SK-N-SH (cell line): ENCODE results near the gene ETFA. TPM values are rescaled to one million over a fixed set of nuclear protein-coding genes. Genes with fewer than 3 reads are reported as not detected.
A peak's percentile ranks its signal among the peaks of the same experiment; 100 is the strongest.

Source experiments
- CTCF ChIA-PET: fragments of 300-600, 350-600 bp; formaldehyde crosslinking; extraction: SDS; loops from one replicate; lab custom pipeline; 2021; lab: Yijun Ruan, JAX
- POLR2A ChIA-PET: fragments of 350-600 bp; sonication (Branson Sonifier 250); formaldehyde crosslinking; extraction: SDS; loops from one replicate; lab custom pipeline; 2020; ENCODE audit warnings: antibody characterized with exemption, inconsistent platforms; lab: Yijun Ruan, JAX
- DNase-seq: peaks from one replicate; pipeline ENCODE4 v3.0.0; 2012
- H2AFZ ChIP-seq: fragments of 200-600 bp; sonication (generic); 2 replicates; pipeline ENCODE4 v1.8.1; 2016; ENCODE audit warnings: antibody characterized with exemption, mild to moderate bottlenecking, low read depth
- H3F3A ChIP-seq: fragments of 200-600 bp; sonication (generic); replicated peaks from 2 replicates; pipeline ENCODE3; 2016; ENCODE audit warnings: antibody characterized with exemption, mild to moderate bottlenecking; ENCODE audit not compliant: insufficient read depth
- H3K27ac ChIP-seq, 2 experiments: fragments of 200-500 bp in 1 of 2; fragments of 200-600 bp in 1 of 2; sonication (Bioruptor generic) in 1 of 2; sonication (generic), shearing (Covaris generic) in 1 of 2; 2 replicates each; pipeline versions ENCODE4 v1.5.1 to v1.6.1; 2014 to 2016; ENCODE audit warnings: low read depth in 2 of 2, inconsistent platforms in 1 of 2, low read length in 1 of 2, mild to moderate bottlenecking in 1 of 2, mixed read lengths in 1 of 2
- H3K27me3 ChIP-seq: fragments of 200-600 bp; sonication (generic), shearing (Covaris generic); 2 replicates; pipeline ENCODE4 v1.6.1; 2016; ENCODE audit warnings: mixed run types; ENCODE audit not compliant: insufficient read depth
- H3K36me3 ChIP-seq, 2 experiments: fragments of 200-500 bp in 1 of 2; fragments of 200-600 bp in 1 of 2; sonication (Bioruptor generic) in 1 of 2; sonication (generic) in 1 of 2; replicated peaks in 1 of 2; 2 replicates each; pipeline versions ENCODE3 to v1.5.1; 2014 to 2016; ENCODE audit warnings: low read length in 1 of 2, mild to moderate bottlenecking in 1 of 2; ENCODE audit not compliant: insufficient read depth in 2 of 2, control insufficient read depth in 1 of 2
- H3K4me1 ChIP-seq, 2 experiments: fragments of 200-500 bp in 1 of 2; fragments of 200-600 bp in 1 of 2; sonication (Bioruptor generic) in 1 of 2; sonication (generic), shearing (Covaris generic) in 1 of 2; 2 replicates each; pipeline versions ENCODE4 v1.5.1 to v1.6.1; 2014 to 2016; ENCODE audit warnings: low read depth in 1 of 2, low read length in 1 of 2, mixed run types in 1 of 2; ENCODE audit not compliant: insufficient read depth in 2 of 2, control insufficient read depth in 1 of 2
- H3K4me2 ChIP-seq: fragments of 200-600 bp; sonication (generic), shearing (Covaris generic); 2 replicates; pipeline ENCODE4 v1.6.1; 2017; ENCODE audit warnings: mixed run types
- H3K4me3 ChIP-seq, 2 experiments: fragments of 200-500 bp in 1 of 2; fragments of 200-600 bp in 1 of 2; sonication (Bioruptor generic) in 1 of 2; sonication (generic), shearing (Covaris generic) in 1 of 2; 2 replicates each; pipeline versions ENCODE4 v1.5.1 to v1.8.1; 2014 to 2016; ENCODE audit warnings: low read depth in 2 of 2, inconsistent platforms in 1 of 2, low read length in 1 of 2, mild to moderate bottlenecking in 1 of 2, mixed read lengths in 1 of 2, moderate library complexity in 1 of 2
- H3K79me2 ChIP-seq: fragments of 200-600 bp; sonication (generic); 2 replicates; pipeline ENCODE4 v1.8.1; 2017; ENCODE audit warnings: mild to moderate bottlenecking; ENCODE audit not compliant: insufficient read depth
- H3K9ac ChIP-seq: fragments of 200-600 bp; sonication (generic); 2 replicates; pipeline ENCODE4 v1.6.1; 2017; ENCODE audit warnings: mixed run types
- H3K9me2 ChIP-seq: fragments of 200-600 bp; sonication (generic); 2 replicates; pipeline ENCODE4 v1.6.1; 2017; ENCODE audit warnings: mixed run types
- H3K9me3 ChIP-seq: fragments of 200-600 bp; sonication (generic); 2 replicates; pipeline ENCODE4 v1.6.1; 2017; ENCODE audit warnings: mixed run types, mild to moderate bottlenecking, moderate library complexity
- H4K20me1 ChIP-seq: fragments of 200-600 bp; sonication (generic); 2 replicates; pipeline ENCODE4 v1.6.1; 2017; ENCODE audit warnings: mild to moderate bottlenecking, mixed run types; ENCODE audit not compliant: insufficient read depth
- EP300 ChIP-seq, 2 experiments: IDR thresholded peaks; 2 replicates each; pipeline versions ENCODE4 v1.4.0 to v1.6.1; 2012; ENCODE audit warnings: borderline replicate concordance in 1 of 2, low read depth in 1 of 2, low read length in 1 of 2
- EZH2phosphoT487 ChIP-seq: fragments of 200-600 bp; sonication (generic); IDR thresholded peaks from 2 replicates; pipeline ENCODE4 v1.6.1; 2017; ENCODE audit warnings: low read depth, mixed run types, mild to moderate bottlenecking, antibody characterized with exemption, moderate library complexity, borderline replicate concordance
- FOSL2 ChIP-seq: IDR thresholded peaks from 2 replicates; pipeline ENCODE4 v1.4.0; 2012; ENCODE audit warnings: low read depth, mild to moderate bottlenecking, moderate library complexity, borderline replicate concordance
- GABPA ChIP-seq: IDR thresholded peaks from 2 replicates; pipeline ENCODE4 v1.4.0; 2012; ENCODE audit warnings: low read depth, mild to moderate bottlenecking
- MEF2A ChIP-seq: IDR thresholded peaks from 2 replicates; pipeline ENCODE4 v1.4.0; 2012; ENCODE audit warnings: low read depth, borderline replicate concordance
- NFIC ChIP-seq: IDR thresholded peaks from 2 replicates; pipeline ENCODE4 v1.4.0; 2012; ENCODE audit warnings: borderline replicate concordance
- POLR2AphosphoS5 ChIP-seq: IDR thresholded peaks from 2 replicates; pipeline ENCODE4 v1.6.1; 2012; ENCODE audit warnings: low read depth, low read length
- RAD21 ChIP-seq: IDR thresholded peaks from 2 replicates; pipeline ENCODE4 v1.6.1; 2012; ENCODE audit warnings: mild to moderate bottlenecking, low read length
- SIN3A ChIP-seq: IDR thresholded peaks from 2 replicates; pipeline ENCODE4 v1.6.1; 2012; ENCODE audit warnings: low read depth, mild to moderate bottlenecking, low read length, moderate library complexity, borderline replicate concordance
- SMC3 ChIP-seq: IDR thresholded peaks from 2 replicates; pipeline ENCODE4 v1.6.1; 2012; ENCODE audit warnings: low read depth, low read length, improper control_type of control experiment
- TEAD4 ChIP-seq: IDR thresholded peaks from 2 replicates; pipeline ENCODE4 v1.4.0; 2012; ENCODE audit warnings: mild to moderate bottlenecking, borderline replicate concordance; ENCODE audit not compliant: insufficient read depth
- YY1 ChIP-seq: IDR thresholded peaks from 2 replicates; pipeline ENCODE4 v1.4.0; 2012; ENCODE audit warnings: low read depth, mild to moderate bottlenecking
- WGBS: methylation state at CpG from one replicate; pipeline ENCODE4 v1.1.6; 2017; ENCODE audit warnings: low lambda C conversion rate; 5-methylcytosine and 5-hydroxymethylcytosine counted together
- polyA plus RNA-seq, 3 experiments: library from polyadenylated mRNA; depleted of rRNA; stranded (reverse); fragments of >200 nt; gene quantifications; 2 replicates each; pipeline ENCODE4 v1.2.3, GENCODE V29; 2012
- TF ChIP-seq, protein P1 (sequence below): fragments of 200-600 bp; sonication (generic); IDR thresholded peaks from 2 replicates; pipeline ENCODE4 v1.6.1; 2017; ENCODE audit warnings: antibody characterized with exemption, mild to moderate bottlenecking, moderate library complexity
- TF ChIP-seq, protein P2 (sequence below): IDR thresholded peaks from 2 replicates; pipeline ENCODE4 v1.4.0; 2012; ENCODE audit warnings: low read depth, borderline replicate concordance
- TF ChIP-seq, protein P3 (sequence below): IDR thresholded peaks from 2 replicates; pipeline ENCODE4; 2012

Gene ETFA
- polyA plus RNA-seq, 1 of the 3 experiments (the other 2 are of a cell fraction), result 122 TPM

DNA sequence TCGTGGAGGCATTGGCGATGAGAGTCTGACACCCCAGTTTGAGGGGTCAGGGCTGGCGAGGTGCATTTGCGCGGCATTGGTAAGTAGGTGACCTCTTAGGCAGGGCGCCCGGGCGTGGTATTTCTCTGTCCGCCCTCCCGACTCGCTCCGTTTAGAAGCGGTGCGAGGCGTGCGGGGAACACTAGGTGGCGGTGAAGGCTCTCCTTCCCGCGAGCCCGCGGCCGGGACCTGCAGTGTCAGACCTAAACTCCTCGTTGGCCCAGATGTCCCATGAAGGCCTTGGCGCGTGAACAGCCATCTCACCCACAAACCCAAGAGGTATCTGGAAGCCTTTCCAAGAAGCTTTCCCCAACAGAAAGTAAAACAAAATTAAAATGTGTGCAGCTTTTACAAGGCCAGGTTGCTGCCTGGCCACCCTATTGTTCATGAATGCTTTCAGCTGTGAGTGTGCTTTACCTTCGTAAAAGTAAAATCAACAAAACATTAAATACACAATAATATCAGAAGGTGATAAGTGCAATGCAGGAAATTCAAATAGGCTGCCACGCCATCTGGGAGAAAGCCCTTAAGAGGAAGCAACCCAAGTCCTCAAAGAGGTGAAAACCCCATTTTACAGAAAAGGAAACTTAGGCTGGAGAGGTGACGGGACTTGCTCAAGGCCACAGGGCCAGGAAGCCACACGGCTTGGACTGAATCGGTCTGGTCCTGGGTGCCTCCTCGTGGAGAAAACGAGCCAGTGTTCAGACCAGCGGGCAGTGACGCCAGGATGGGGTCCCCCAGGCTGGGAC lies 120.3 kb downstream of the ETFA start:
- Histone ChIP-seq H3K9me2 (no peaks in the 10 kb centered on the region), H3K36me3 (no peaks in the 10 kb centered on the region), H4K20me1 (no peaks in the 10 kb centered on the region), H2AFZ (peak overlapping the region; percentile 56; the same call in 1 of the 2 replicates), H3K79me2 (no peaks in the 10 kb centered on the region), H3K27ac (no peak overlapping the region), H3K27me3 (no peaks in the 10 kb centered on the region), H3K4me2 (peak overlapping the region; percentile 34; the same call in 1 of the 2 replicates), H3K9ac (no peak overlapping the region)
- peak; percentile 93 for DNase-seq
- POLR2A ChIA-PET, result interaction anchor here (1.5 kb wide), 1 partner anchor 145 kb away, joined by 3 read pairs; no protein-coding TSS in a partner anchor
- CTCF ChIA-PET, result interaction anchor here (0.6 to 4.5 kb wide), 45 partner anchors 8 to 841 kb away, joined by 3 to 29 read pairs (median 4); partner anchors contain the start of gene ISL2
- TF ChIP-seq MEF2A (no peak), RAD21 (peak; percentile 93), YY1 (no peak), FOSL2 (no peak), SMC3 (peak; percentile 88)
- TF ChIP-seq, protein P1, sequence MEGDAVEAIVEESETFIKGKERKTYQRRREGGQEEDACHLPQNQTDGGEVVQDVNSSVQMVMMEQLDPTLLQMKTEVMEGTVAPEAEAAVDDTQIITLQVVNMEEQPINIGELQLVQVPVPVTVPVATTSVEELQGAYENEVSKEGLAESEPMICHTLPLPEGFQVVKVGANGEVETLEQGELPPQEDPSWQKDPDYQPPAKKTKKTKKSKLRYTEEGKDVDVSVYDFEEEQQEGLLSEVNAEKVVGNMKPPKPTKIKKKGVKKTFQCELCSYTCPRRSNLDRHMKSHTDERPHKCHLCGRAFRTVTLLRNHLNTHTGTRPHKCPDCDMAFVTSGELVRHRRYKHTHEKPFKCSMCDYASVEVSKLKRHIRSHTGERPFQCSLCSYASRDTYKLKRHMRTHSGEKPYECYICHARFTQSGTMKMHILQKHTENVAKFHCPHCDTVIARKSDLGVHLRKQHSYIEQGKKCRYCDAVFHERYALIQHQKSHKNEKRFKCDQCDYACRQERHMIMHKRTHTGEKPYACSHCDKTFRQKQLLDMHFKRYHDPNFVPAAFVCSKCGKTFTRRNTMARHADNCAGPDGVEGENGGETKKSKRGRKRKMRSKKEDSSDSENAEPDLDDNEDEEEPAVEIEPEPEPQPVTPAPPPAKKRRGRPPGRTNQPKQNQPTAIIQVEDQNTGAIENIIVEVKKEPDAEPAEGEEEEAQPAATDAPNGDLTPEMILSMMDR, result peak; percentile 85
- TF ChIP-seq, all 33 proteins: peak for 3
- Histone ChIP-seq H3K4me1 (peaks cover 2 to 11% of the 10 kb centered on the region in 2 experiments; a peak in 1 of 4 replicates), H3F3A (no peaks in the 10 kb centered on the region), H3K4me3 (no peak overlapping the region; a peak in 1 of 4 replicates), H3K9me3 (no peaks in the 10 kb centered on the region)
- 41% methylated on average over 17 of the region's 34 CpGs for WGBS

DNA sequence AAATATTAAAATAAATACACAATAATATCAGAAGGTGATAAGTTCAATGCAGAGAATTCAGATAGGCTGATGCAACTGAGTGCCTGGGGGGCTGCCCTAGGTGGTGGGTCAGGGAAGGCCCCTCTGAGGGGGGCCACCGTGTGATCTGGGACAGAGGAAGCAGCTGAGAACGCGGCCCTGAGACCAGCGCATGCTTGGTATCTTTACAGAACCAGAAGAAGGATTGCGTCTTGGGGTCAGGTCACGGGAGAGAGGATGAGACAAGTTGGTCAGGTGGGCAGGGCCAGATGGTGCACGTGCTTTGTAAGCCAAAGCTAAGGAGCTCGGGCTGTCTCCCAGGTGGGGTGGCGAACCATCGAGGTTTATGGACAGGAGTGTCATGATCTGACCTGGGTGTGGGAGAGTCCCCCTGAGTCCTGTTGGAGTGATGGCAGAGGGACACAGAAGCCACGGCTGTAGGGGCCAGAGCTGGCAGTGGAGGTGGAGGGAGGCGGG lies 121.2 kb downstream of the ETFA start:
- peaks cover 3 to 5% of the 10 kb centered on the region in 2 experiments; a peak in 1 of 4 replicates for H3K4me1 ChIP-seq
- H3F3A ChIP-seq, result no peaks in the 10 kb centered on the region
- POLR2A ChIA-PET, result interaction anchor here (1.5 kb wide), 1 partner anchor 146 kb away, joined by 3 read pairs; no protein-coding TSS in a partner anchor
- no peaks in the 10 kb centered on the region for H3K9me2 ChIP-seq
- no peak overlapping the region for H2AFZ ChIP-seq
- 0 out of 2 replicates have a peak overlapping the region, but pooled peaks have one; percentile 34 for H3K4me2 ChIP-seq
- no peak for DNase-seq
- no peaks in the 10 kb centered on the region for H4K20me1 ChIP-seq
- H3K9ac ChIP-seq, result no peak overlapping the region
- TF ChIP-seq, protein P2, sequence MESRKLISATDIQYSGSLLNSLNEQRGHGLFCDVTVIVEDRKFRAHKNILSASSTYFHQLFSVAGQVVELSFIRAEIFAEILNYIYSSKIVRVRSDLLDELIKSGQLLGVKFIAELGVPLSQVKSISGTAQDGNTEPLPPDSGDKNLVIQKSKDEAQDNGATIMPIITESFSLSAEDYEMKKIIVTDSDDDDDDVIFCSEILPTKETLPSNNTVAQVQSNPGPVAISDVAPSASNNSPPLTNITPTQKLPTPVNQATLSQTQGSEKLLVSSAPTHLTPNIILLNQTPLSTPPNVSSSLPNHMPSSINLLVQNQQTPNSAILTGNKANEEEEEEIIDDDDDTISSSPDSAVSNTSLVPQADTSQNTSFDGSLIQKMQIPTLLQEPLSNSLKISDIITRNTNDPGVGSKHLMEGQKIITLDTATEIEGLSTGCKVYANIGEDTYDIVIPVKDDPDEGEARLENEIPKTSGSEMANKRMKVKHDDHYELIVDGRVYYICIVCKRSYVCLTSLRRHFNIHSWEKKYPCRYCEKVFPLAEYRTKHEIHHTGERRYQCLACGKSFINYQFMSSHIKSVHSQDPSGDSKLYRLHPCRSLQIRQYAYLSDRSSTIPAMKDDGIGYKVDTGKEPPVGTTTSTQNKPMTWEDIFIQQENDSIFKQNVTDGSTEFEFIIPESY, result no peak
- TF ChIP-seq FOSL2 (no peak), NFIC (no peak), GABPA (no peak), POLR2AphosphoS5 (no peak), EZH2phosphoT487 (no peak), TEAD4 (no peak), SIN3A (no peak), EP300 (IDR thresholded peaks at IDR 0.05; ENCODE audit: borderline replicate concordance in 1 of 2, low read depth in 1 of 2, low read length in 1 of 2) (no peak), YY1 (no peak), MEF2A (no peak)
- TF ChIP-seq, protein P3, sequence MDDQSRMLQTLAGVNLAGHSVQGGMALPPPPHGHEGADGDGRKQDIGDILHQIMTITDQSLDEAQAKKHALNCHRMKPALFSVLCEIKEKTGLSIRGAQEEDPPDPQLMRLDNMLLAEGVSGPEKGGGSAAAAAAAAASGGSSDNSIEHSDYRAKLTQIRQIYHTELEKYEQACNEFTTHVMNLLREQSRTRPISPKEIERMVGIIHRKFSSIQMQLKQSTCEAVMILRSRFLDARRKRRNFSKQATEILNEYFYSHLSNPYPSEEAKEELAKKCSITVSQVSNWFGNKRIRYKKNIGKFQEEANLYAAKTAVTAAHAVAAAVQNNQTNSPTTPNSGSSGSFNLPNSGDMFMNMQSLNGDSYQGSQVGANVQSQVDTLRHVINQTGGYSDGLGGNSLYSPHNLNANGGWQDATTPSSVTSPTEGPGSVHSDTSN, result no peak
- no peaks in the 10 kb centered on the region for H3K36me3 ChIP-seq
- no peaks in the 10 kb centered on the region for H3K9me3 ChIP-seq
- H3K4me3 ChIP-seq, result no peak overlapping the region
- no peaks in the 10 kb centered on the region for H3K27me3 ChIP-seq
- no peaks in the 10 kb centered on the region for H3K79me2 ChIP-seq
- CTCF ChIA-PET, result interaction anchor here (0.6 to 4.5 kb wide), 28 partner anchors 8 to 678 kb away, joined by 3 to 29 read pairs (median 6); partner anchors contain the start of gene ISL2
- WGBS, result 55% methylated on average over 10 of the region's 12 CpGs
- no peak overlapping the region for H3K27ac ChIP-seq
